K562 (cell line): ENCODE data around the gene GCNT4. TPM values are rescaled to one million over a fixed set of nuclear protein-coding genes. Genes with fewer than 3 reads are reported as not detected.

Experiments
- BRF1 ChIP-seq: IDR thresholded peaks from 3 replicates; pipeline ENCODE4 v1.6.1; 2011; ENCODE audit warnings: borderline replicate concordance, mild to moderate bottlenecking; ENCODE audit not compliant: insufficient read length; ENCODE audit errors: extremely low read depth
- CBFA2T3 ChIP-seq: fragments of 450-650 bp; IDR thresholded peaks from 2 replicates; pipeline ENCODE4 v1.6.1; 2017
- CEBPB ChIP-seq: fragments of 450-650 bp; IDR thresholded peaks from 2 replicates; pipeline ENCODE4 v1.6.1; 2016; ENCODE audit warnings: missing genetic modification characterization, missing compliant biosample characterization
- MGA ChIP-seq: fragments of 450-650 bp; IDR thresholded peaks from 2 replicates; pipeline ENCODE4 v1.6.1; 2016; ENCODE audit warnings: mild to moderate bottlenecking, moderate library complexity
- TCF3 ChIP-seq: sonication (generic); formaldehyde crosslinking; IDR thresholded peaks from 2 replicates; pipeline ENCODE4 v1.4.0; 2020; ENCODE audit warnings: mild to moderate bottlenecking, missing genetic modification reagents
- ZFP91 ChIP-seq: sonication (generic); formaldehyde crosslinking; IDR thresholded peaks from 2 replicates; pipeline ENCODE4 v1.8.0; 2022; ENCODE audit warnings: mild to moderate bottlenecking, missing genetic modification reagents
- ZNF280A ChIP-seq: fragments of 450-650 bp; IDR thresholded peaks from 2 replicates; pipeline ENCODE4 v1.6.1; 2018; ENCODE audit warnings: mild to moderate bottlenecking, low read depth; ENCODE audit not compliant: partially characterized antibody
- polyA plus RNA-seq, 8 experiments: library from polyadenylated mRNA; depleted of rRNA in 4 of 8; stranded (reverse) in 5 of 8; unstranded in 3 of 8; fragments of >200 nt; fragmentation: Nextera tagmentation in 2 of 8; fragmentation: Illumina TruSeq in 1 of 8; extraction: Ambion mirVana in 2 of 8; extraction: Trizol in 1 of 8; gene quantifications; 2 replicates each; pipeline versions ENCODE4 v1.2.1 to v1.2.3, GENCODE V29; 2011 to 2014; ENCODE audit warnings: inconsistent platforms in 1 of 8, missing spikeins in 1 of 8
- total RNA-seq, 7 experiments: library from RNA; depleted of rRNA in 6 of 7; stranded (reverse); fragments of >200 nt in 6 of 7; fragmentation: Illumina TruSeq in 2 of 7; extraction: Trizol in 2 of 7; gene quantifications; 2 replicates each; pipeline versions ENCODE4 v1.2.1 to v1.2.3, GENCODE V29; 2011 to 2021; ENCODE audit warnings: low replicate concordance in 1 of 7

The GCNT4 gene
- total and polyA plus RNA-seq, 9 of the 15 experiments (the other 6 are each of a cell fraction or from before 2014, with no cell fraction given) = 0.01 TPM; not detected in 8

GRCh38 chr5:75046366-75047142, 5.8 kb downstream of the GCNT4 start (continued):
- TF ChIP-seq MGA = no peak
- TF ChIP-seq TCF3 = peak; percentile 72
- no peak for TF ChIP-seq ZFP91 (CRISPR knock-in tag)
- no peak for TF ChIP-seq ZNF280A
- peak; percentile 86 for TF ChIP-seq CEBPB (tag)
- TF ChIP-seq CBFA2T3 = peak; percentile 34
- TF ChIP-seq BRF1 = no peak
